Keratinocyte (primary cell): ENCODE measurements around the gene ERG. TPM values are rescaled to one million over a fixed set of nuclear protein-coding genes. Genes with fewer than 3 reads are reported as not detected.

Experiments used
- DNase-seq: peaks from one replicate; pipeline ENCODE4 v3.0.0-alpha.2; 2011; ENCODE audit warnings: low read depth, missing footprints, low spot score
- FAIRE-seq: peaks from 2 replicates; lab custom pipeline; 2011; peaks lifted over from hg19 to GRCh38; lab: Jason Lieb, UNC
- H2AFZ ChIP-seq: 2 replicates; pipeline ENCODE4 v1.6.0; 2012; ENCODE audit warnings: low read length, control low read depth, inconsistent platforms; ENCODE audit not compliant: control insufficient read depth
- H3K27ac ChIP-seq: 2 replicates; pipeline ENCODE4 v1.5.1; 2011; ENCODE audit warnings: low read length; ENCODE audit not compliant: control insufficient read depth, insufficient read depth
- H3K27me3 ChIP-seq: 3 replicates; pipeline ENCODE4 v1.6.0; 2011; ENCODE audit warnings: low read length; ENCODE audit not compliant: control insufficient read depth, insufficient read depth; ENCODE audit errors: extremely low read depth
- H3K36me3 ChIP-seq, 2 experiments: 2 replicates in 1 of 2; 3 replicates in 1 of 2; pipeline ENCODE4 v1.5.1; 2011; ENCODE audit warnings: low read length in 2 of 2, mild to moderate bottlenecking in 1 of 2; ENCODE audit not compliant: control insufficient read depth in 2 of 2, insufficient read depth in 2 of 2; ENCODE audit errors: extremely low read depth in 1 of 2
- H3K4me1 ChIP-seq: 3 replicates; pipeline ENCODE4 v1.5.1; 2011; ENCODE audit warnings: low read length; ENCODE audit not compliant: control insufficient read depth, insufficient read depth; ENCODE audit errors: extremely low read depth
- H3K4me2 ChIP-seq: 3 replicates; pipeline ENCODE4 v1.6.0; 2011; ENCODE audit warnings: low read depth, low read length; ENCODE audit not compliant: control insufficient read depth, insufficient read depth; ENCODE audit errors: extremely low read depth
- H3K4me3 ChIP-seq, 3 experiments: fragments of 200-600 bp in 1 of 3; sonication (generic) in 1 of 3; 2 replicates in 2 of 3; 3 replicates in 1 of 3; pipeline ENCODE4 v1.5.1; 2011 to 2016; ENCODE audit warnings: low read length in 3 of 3, mild to moderate bottlenecking in 3 of 3, control low read depth in 2 of 3, inconsistent platforms in 1 of 3, low read depth in 1 of 3, mixed read lengths in 1 of 3, mixed run types in 1 of 3, moderate library complexity in 1 of 3; ENCODE audit not compliant: control insufficient read depth in 2 of 3, insufficient read depth in 2 of 3; ENCODE audit errors: extremely low read depth in 1 of 3
- H3K79me2 ChIP-seq: 2 replicates; pipeline ENCODE4 v1.6.0; 2012; ENCODE audit warnings: low read length; ENCODE audit not compliant: control insufficient read depth, insufficient read depth
- H3K9ac ChIP-seq: 3 replicates; pipeline ENCODE4 v1.6.0; 2011; ENCODE audit warnings: low read length; ENCODE audit not compliant: control insufficient read depth, insufficient read depth; ENCODE audit errors: extremely low read depth
- H3K9me1 ChIP-seq: 3 replicates; pipeline ENCODE4 v1.6.0; 2011; ENCODE audit warnings: low read length; ENCODE audit not compliant: control insufficient read depth, insufficient read depth; ENCODE audit errors: extremely low read depth
- H3K9me3 ChIP-seq: 2 replicates; pipeline ENCODE4 v1.5.1; 2012; ENCODE audit warnings: low read depth, low read length; ENCODE audit not compliant: control insufficient read depth
- H4K20me1 ChIP-seq: 3 replicates; pipeline ENCODE4 v1.6.0; 2011; ENCODE audit warnings: low read length; ENCODE audit not compliant: control insufficient read depth, insufficient read depth; ENCODE audit errors: extremely low read depth
- EZH2 ChIP-seq: IDR thresholded peaks from one replicate; pipeline ENCODE4 v1.6.1; 2012; ENCODE audit warnings: inconsistent platforms, mild to moderate bottlenecking, low read length, moderate library complexity
- dilution Hi-C: fragments of 300-500 bp; cut with MboI; formaldehyde crosslinking; loops from one replicate; pipeline ENCODE4 v1.7.0; 2020; ENCODE audit warnings: low sequenced_read_pairs; ENCODE audit not compliant: extremely low pct_ligation_motif_present
- polyA plus RNA-seq, 5 experiments: library from polyadenylated mRNA; depleted of rRNA in 3 of 5; stranded (reverse) in 3 of 5; stranded (forward) in 1 of 5; unstranded in 1 of 5; fragments of >200 nt; gene quantifications; 1 replicate in 1 of 5; 2 replicates in 3 of 5; 3 replicates in 1 of 5; pipeline versions ENCODE4 v1.2.1 to v1.2.3, GENCODE V29; 2011 to 2012; ENCODE audit warnings: missing spikeins in 2 of 5, low read depth in 1 of 5, low replicate concordance in 1 of 5
- TF ChIP-seq, protein P1 (sequence below), 3 experiments: IDR thresholded peaks in 1 of 3; conservative IDR thresholded peaks in 1 of 3; optimal IDR thresholded peaks in 1 of 3; 2 replicates in 2 of 3; 3 replicates in 1 of 3; pipeline versions ENCODE3 to v1.5.1; 2011; ENCODE audit warnings: low read length in 3 of 3, mild to moderate bottlenecking in 3 of 3, moderate library complexity in 2 of 3, control low read depth in 1 of 3, inconsistent platforms in 1 of 3; ENCODE audit not compliant: insufficient read depth in 2 of 3; ENCODE audit errors: extremely low read depth in 1 of 3

The ERG gene
- polyA plus RNA-seq, 1 donor (not counting 4 experiments of a cell fraction or from before 2014, with no cell fraction given): 0.08 TPM

DNA sequence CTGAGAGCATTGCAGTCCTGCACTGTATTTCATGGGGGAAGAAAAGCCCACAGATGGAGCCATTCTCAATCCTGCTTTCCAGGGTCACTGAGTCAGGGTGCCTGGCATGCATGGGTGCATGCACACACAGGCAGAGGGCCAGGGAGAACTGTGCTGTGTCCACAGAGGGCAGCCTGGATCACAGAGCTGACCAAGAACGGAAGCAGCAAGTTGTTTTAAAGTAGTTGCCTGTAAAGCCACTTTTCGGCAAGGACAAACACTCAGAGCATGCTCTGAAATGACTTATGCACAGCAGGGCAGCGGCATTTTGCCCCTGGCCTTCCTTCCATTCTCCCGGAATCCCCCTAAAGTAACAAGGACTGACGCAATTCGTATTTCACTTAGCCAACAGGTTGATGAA, 3.6 kb downstream of the ERG start:
- peak overlapping the region; percentile 31 for H2AFZ ChIP-seq
- no peaks in the 10 kb centered on the region for H3K9me3 ChIP-seq
- FAIRE-seq: no peak
- no peak overlapping the region for H3K4me2 ChIP-seq
- DNase-seq: no peak
- no peaks in the 10 kb centered on the region for H3K4me1 ChIP-seq
- TF ChIP-seq, protein P1, sequence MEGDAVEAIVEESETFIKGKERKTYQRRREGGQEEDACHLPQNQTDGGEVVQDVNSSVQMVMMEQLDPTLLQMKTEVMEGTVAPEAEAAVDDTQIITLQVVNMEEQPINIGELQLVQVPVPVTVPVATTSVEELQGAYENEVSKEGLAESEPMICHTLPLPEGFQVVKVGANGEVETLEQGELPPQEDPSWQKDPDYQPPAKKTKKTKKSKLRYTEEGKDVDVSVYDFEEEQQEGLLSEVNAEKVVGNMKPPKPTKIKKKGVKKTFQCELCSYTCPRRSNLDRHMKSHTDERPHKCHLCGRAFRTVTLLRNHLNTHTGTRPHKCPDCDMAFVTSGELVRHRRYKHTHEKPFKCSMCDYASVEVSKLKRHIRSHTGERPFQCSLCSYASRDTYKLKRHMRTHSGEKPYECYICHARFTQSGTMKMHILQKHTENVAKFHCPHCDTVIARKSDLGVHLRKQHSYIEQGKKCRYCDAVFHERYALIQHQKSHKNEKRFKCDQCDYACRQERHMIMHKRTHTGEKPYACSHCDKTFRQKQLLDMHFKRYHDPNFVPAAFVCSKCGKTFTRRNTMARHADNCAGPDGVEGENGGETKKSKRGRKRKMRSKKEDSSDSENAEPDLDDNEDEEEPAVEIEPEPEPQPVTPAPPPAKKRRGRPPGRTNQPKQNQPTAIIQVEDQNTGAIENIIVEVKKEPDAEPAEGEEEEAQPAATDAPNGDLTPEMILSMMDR (optimal IDR thresholded peaks at IDR 0.05 in 1 of 3, IDR thresholded peaks at IDR 0.05 in 1 of 3, conservative IDR thresholded peaks at IDR 0.05 in 1 of 3; ENCODE audit: extremely low read depth in 1 of 3, insufficient read depth in 2 of 3, low read length in 3 of 3): peak in 1 of 3 experiments; percentile 4
- TF ChIP-seq EZH2: no peak
- H3K9ac ChIP-seq: no peak overlapping the region
- H4K20me1 ChIP-seq: no peaks in the 10 kb centered on the region
- dilution Hi-C loops: no loop called here
- no peaks in the 10 kb centered on the region for H3K27me3 ChIP-seq
- H3K36me3 ChIP-seq: no peaks in the 10 kb centered on the region
- H3K4me3 ChIP-seq: no peak overlapping the region
- H3K79me2 ChIP-seq: no peaks in the 10 kb centered on the region
- H3K27ac ChIP-seq: no peak overlapping the region
- H3K9me1 ChIP-seq: no peaks in the 10 kb centered on the region

DNA sequence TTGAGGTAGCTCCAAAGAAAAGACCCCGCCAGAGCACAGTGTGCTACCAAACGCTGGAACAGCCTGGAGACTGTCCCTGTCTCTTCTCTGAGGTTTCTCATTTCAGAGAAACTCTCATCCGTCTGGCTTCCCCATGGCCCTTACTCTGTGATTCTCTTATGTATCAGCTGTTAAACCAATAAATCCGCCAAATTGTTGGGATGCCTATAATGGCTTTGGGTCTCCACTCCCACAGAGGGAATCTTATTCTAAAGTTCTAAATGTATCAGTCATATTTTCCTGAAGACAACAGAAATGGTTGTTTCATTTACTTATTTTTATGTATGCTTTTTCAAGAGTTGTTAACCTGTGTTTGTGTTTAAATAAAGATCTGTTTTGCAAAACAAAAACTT, 4.0 kb downstream of the ERG start:
- dilution Hi-C loops: no loop called here
- H3K4me3 ChIP-seq: no peak overlapping the region
- FAIRE-seq (no peak), DNase-seq (no peak)
- H3K9me1 ChIP-seq: no peaks in the 10 kb centered on the region
- H3K27ac ChIP-seq: no peak overlapping the region
- no peak overlapping the region for H3K4me2 ChIP-seq
- H3K4me1 ChIP-seq: peaks cover under 1% of the 10 kb centered on the region
- no peak overlapping the region for H3K9ac ChIP-seq
- H3K9me3 ChIP-seq: no peaks in the 10 kb centered on the region
- H3K27me3 ChIP-seq: no peaks in the 10 kb centered on the region
- TF ChIP-seq, protein P1 (optimal IDR thresholded peaks at IDR 0.05 in 1 of 3, IDR thresholded peaks at IDR 0.05 in 1 of 3, conservative IDR thresholded peaks at IDR 0.05 in 1 of 3; ENCODE audit: extremely low read depth in 1 of 3, insufficient read depth in 2 of 3, low read length in 3 of 3): no peak
- no peak for TF ChIP-seq EZH2
- H2AFZ ChIP-seq: no peak overlapping the region
- no peaks in the 10 kb centered on the region for H3K36me3 ChIP-seq
- H4K20me1 ChIP-seq: no peaks in the 10 kb centered on the region
- H3K79me2 ChIP-seq: no peaks in the 10 kb centered on the region
